GM10248 (cell line): ENCODE results near the gene GALNT14.

Source experiments
- CTCF ChIA-PET: fragments of 300-600 bp; sonication (Branson Sonifier 250); formaldehyde crosslinking; extraction: SDS; loops from one replicate; lab custom pipeline; 2021; ENCODE audit warnings: antibody characterized with exemption; lab: Yijun Ruan, JAX
- POLR2A ChIA-PET: fragments of 350-650 bp; sonication (Branson Sonifier 250); formaldehyde crosslinking; extraction: SDS; loops from one replicate; lab custom pipeline; 2020; ENCODE audit warnings: antibody characterized with exemption; lab: Yijun Ruan, JAX
- DNase-seq: peaks from one replicate; pipeline ENCODE4 v3.0.0; 2012; ENCODE audit errors: extremely low spot score
- CTCF ChIP-seq: IDR thresholded peaks from 2 replicates; pipeline ENCODE4 v1.5.1; 2012; ENCODE audit warnings: mild to moderate bottlenecking, low read depth; ENCODE audit errors: extremely low read depth, missing control alignments, control extremely low read depth

The GALNT14 gene

DNA sequence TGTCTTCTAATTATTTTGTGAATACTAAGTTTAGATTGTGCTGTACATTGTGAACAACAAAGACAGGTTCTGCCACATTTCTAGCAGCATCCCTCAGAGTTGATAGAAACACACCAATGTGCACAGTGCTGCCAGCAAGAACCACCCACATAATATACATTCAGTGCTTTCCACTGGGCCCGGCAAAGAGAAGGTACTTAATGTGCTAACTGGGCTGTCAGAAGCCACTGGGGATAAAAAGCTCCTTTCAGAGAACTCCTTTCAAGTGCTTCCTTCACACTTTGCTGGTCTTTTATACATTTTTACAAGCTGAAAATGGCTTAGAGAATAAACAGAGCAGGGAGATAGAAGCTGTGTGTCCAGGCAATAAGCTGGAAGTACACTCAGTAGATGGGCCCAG, 273.0 kb downstream of the GALNT14 start:
- TF ChIP-seq CTCF: no peak
- ChIA-PET CTCF (interaction anchor here (1.4 to 7.0 kb wide), 3 partner anchors 151 to 701 kb away, joined by 3 to 85 read pairs (median 40); no protein-coding TSS in a partner anchor), POLR2A (no interaction called here)
- DNase-seq: no peak

- peak; percentile 78 for TF ChIP-seq CTCF
- ChIA-PET CTCF (interaction anchor here (0.8 to 7.0 kb wide), 16 partner anchors 10 to 697 kb away, joined by 3 to 85 read pairs (median 4); no protein-coding TSS in a partner anchor), POLR2A (no interaction called here)
- peak; percentile 57 for DNase-seq
Observed at GRCh38 chr2:30862054-30862651, 276.1 kb downstream of the GALNT14 start.

GRCh38 chr2:30860726-30861125, 277.5 kb downstream of the GALNT14 start:
- TF ChIP-seq CTCF: no peak
- ChIA-PET CTCF (interaction anchor here (0.9 to 7.0 kb wide), 9 partner anchors 14 to 696 kb away, joined by 3 to 85 read pairs (median 4); no protein-coding TSS in a partner anchor), POLR2A (no interaction called here)
- no peak for DNase-seq
